Body of pancreas (tissue), 4 donors: ENCODE data around the gene SRPK2.

Source experiments
- CTCF ChIP-seq, 7 experiments: fragments of 450-650 bp in 4 of 7; fragments of 200-600 bp in 3 of 7; sonication (generic) in 3 of 7; IDR thresholded peaks; one replicate each; pipeline ENCODE4 v1.5.1; 2016 to 2019; ENCODE audit warnings: antibody characterized with exemption in 7 of 7
- POLR2A ChIP-seq, 3 donors: fragments of 450-650 bp; IDR thresholded peaks; one replicate each; pipeline ENCODE4 v1.6.1; 2016; ENCODE audit warnings: antibody characterized with exemption in 3 of 3, mild to moderate bottlenecking in 2 of 3

- TF ChIP-seq CTCF (IDR thresholded peaks at IDR 0.05) (no peak), POLR2A (IDR thresholded peaks at IDR 0.05) (no peak)
These were observed 160.2 kb downstream of the SRPK2 start for GRCh38 chr7:105228555-105228954.
